ENCODE measurements around the gene PRDM16.

DNA sequence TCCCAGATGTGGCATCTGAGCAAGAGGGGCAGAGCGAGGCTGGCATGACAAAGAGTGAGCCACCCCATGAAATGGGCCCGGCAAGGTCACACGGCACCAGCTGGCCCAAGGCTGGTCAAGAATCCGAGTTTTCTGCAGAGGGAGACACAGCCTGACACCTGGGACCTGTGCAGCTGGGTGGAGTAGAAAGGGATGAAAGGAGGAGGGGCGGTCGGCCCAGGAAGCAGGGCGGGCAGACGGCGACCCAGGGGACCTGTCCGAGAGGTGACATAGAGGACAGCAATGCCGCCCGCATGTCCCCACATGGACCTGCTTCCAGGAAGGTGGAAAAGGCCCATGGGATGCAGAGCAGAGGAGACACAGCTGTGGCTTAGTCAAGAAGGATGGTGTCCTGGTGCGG is 137.7 kb downstream of the PRDM16 start:
- TF ChIP-seq POLR2A (IDR thresholded peaks at IDR 0.05; ENCODE audit: low read length): no peak
- TF ChIP-seq GATA1 (IDR thresholded peaks at IDR 0.05; ENCODE audit: low read depth, low read length): no peak

Measured in erythroblast (primary cell).